22Rv1 (cell line): ENCODE measurements around the gene GDPGP1.

Experiments
- CTCF ChIP-seq: fragments of 450-650 bp; IDR thresholded peaks from 2 replicates; pipeline ENCODE4 v1.5.1; 2017; ENCODE audit warnings: mild to moderate bottlenecking
- ZFX ChIP-seq: fragments of 450-650 bp; IDR thresholded peaks from 2 replicates; pipeline ENCODE4 v1.6.1; 2017; ENCODE audit warnings: antibody characterized with exemption, borderline replicate concordance

GRCh38 chr15:90191344-90191687, 42.7 kb upstream of the GDPGP1 start:
- TF ChIP-seq CTCF (no peak), ZFX (no peak)
